Esophagus squamous epithelium (tissue), 4 donors: ENCODE measurements around the gene SYT14.

ENCODE experiments used
- CTCF ChIP-seq, 6 experiments: fragments of 450-650 bp in 4 of 6; fragments of 200-600 bp in 2 of 6; sonication (generic) in 2 of 6; IDR thresholded peaks; one replicate each; pipeline ENCODE4 v1.5.1; 2016 to 2019; ENCODE audit warnings: antibody characterized with exemption in 6 of 6, mild to moderate bottlenecking in 4 of 6, moderate library complexity in 4 of 6
- POLR2A ChIP-seq, 4 donors: fragments of 450-650 bp; IDR thresholded peaks; one replicate each; pipeline ENCODE4 v1.6.1; 2017; ENCODE audit warnings: antibody characterized with exemption in 4 of 4, mild to moderate bottlenecking in 4 of 4, moderate library complexity in 3 of 4

GRCh38 chr1:209996348-209996747, 58.3 kb downstream of the SYT14 start:
- TF ChIP-seq CTCF (IDR thresholded peaks at IDR 0.05) = no peak
- no peak for TF ChIP-seq POLR2A (IDR thresholded peaks at IDR 0.05)
